BLaER1 (cell line): ENCODE measurements around the gene DQX1.

ENCODE experiments used
- H3K27ac ChIP-seq: shearing (Covaris generic); formaldehyde crosslinking; 2 replicates; pipeline ENCODE4 v1.8.1; 2022
- H3K27me3 ChIP-seq: shearing (Covaris generic); formaldehyde crosslinking; 2 replicates; pipeline ENCODE4 v1.8.1; 2022
- H3K36me3 ChIP-seq: shearing (Covaris generic); formaldehyde crosslinking; 2 replicates; pipeline ENCODE4 v1.8.1; 2022
- H3K4me1 ChIP-seq: shearing (Covaris generic); formaldehyde crosslinking; 2 replicates; pipeline ENCODE4 v1.8.1; 2022
- H3K4me2 ChIP-seq: shearing (Covaris generic); formaldehyde crosslinking; 2 replicates; pipeline ENCODE4 v1.8.1; 2022
- H3K4me3 ChIP-seq: shearing (Covaris generic); formaldehyde crosslinking; 2 replicates; pipeline ENCODE4 v1.8.1; 2022
- H3K9ac ChIP-seq: shearing (Covaris generic); formaldehyde crosslinking; 2 replicates; pipeline ENCODE4 v1.8.1; 2022
- H3K9me3 ChIP-seq: shearing (Covaris generic); formaldehyde crosslinking; 2 replicates; pipeline ENCODE4 v1.8.1; 2022
- H4K20me1 ChIP-seq: shearing (Covaris generic); formaldehyde crosslinking; 2 replicates; pipeline ENCODE4 v1.8.1; 2022
- Cebpa-rat ChIP-seq: shearing (Covaris generic); IDR thresholded peaks from 2 replicates; pipeline ENCODE4 v1.8.1; 2022

Gene DQX1

GRCh38 chr2:74533464-74533863, 7.4 kb upstream of the DQX1 start:
- H3K27me3 ChIP-seq = no peaks in the 10 kb centered on the region
- H3K36me3 ChIP-seq = peaks cover 26% of the 10 kb centered on the region
- TF ChIP-seq Cebpa-rat = no peak
- peaks cover 26% of the 10 kb centered on the region for H4K20me1 ChIP-seq
- H3K4me2 ChIP-seq = no peak overlapping the region
- H3K4me3 ChIP-seq = no peak overlapping the region
- no peak overlapping the region for H3K9ac ChIP-seq
- peaks cover 27% of the 10 kb centered on the region for H3K4me1 ChIP-seq
- H3K27ac ChIP-seq = no peak overlapping the region
- no peaks in the 10 kb centered on the region for H3K9me3 ChIP-seq

DNA sequence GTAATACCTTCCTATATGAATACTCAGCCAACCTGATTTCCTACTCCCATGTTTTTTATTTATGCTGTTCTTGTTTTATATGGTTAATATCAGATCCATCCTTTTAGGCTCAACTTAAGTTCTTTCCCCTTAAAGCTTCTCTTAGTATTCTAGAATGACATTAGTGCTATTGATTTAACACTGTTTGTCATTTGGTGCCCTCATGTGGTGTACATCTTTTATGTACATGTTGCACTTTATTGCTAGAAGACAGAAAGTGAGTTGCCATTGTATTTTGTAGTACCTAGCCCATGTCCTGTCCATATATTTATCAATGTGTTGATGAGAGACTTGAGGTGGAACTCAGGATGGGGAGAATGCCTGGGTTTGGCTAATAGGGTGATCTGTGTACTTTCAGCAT, 6.2 kb upstream of the DQX1 start:
- no peaks in the 10 kb centered on the region for H3K27me3 ChIP-seq
- H3K4me2 ChIP-seq = peak overlapping the region; percentile 98
- H3K4me3 ChIP-seq = no peak overlapping the region
- no peak overlapping the region; the same call in 1 of the 2 replicates for H3K9ac ChIP-seq
- H3K36me3 ChIP-seq = peaks cover 38% of the 10 kb centered on the region
- H4K20me1 ChIP-seq = peaks cover 32% of the 10 kb centered on the region
- H3K4me1 ChIP-seq = peaks cover 39% of the 10 kb centered on the region
- no peaks in the 10 kb centered on the region for H3K9me3 ChIP-seq
- TF ChIP-seq Cebpa-rat = no peak
- H3K27ac ChIP-seq = no peak overlapping the region

DNA sequence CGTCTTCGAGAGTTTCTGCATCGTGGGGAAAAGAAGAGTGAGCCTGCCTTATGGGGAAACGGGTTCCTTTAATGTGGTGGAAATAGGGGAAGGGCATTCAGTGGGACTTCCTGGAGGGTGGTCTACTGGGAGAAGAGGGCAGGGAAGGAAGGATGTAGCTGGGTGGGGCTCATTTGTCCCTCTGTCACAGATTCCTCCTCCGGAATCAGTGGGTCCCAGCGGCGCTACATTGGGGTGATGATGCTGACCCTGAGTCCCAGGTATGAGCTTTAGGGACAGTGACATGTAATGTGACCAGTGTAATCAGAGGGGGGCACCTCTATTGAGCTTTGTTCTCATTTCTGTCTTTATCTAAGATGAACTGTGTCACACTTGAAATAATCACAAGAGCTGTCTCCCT, 5.6 kb upstream of the DQX1 start:
- H3K36me3 ChIP-seq = peaks cover 44% of the 10 kb centered on the region
- H3K9ac ChIP-seq = peak overlapping the region; percentile 94; the same call in 1 of the 2 replicates
- H3K4me2 ChIP-seq = peak overlapping the region; percentile 98
- peaks cover 42% of the 10 kb centered on the region for H3K4me1 ChIP-seq
- no peaks in the 10 kb centered on the region for H3K27me3 ChIP-seq
- no peaks in the 10 kb centered on the region for H3K9me3 ChIP-seq
- no peak for TF ChIP-seq Cebpa-rat
- H3K4me3 ChIP-seq = peak overlapping the region; percentile 97
- peaks cover 32% of the 10 kb centered on the region for H4K20me1 ChIP-seq
- H3K27ac ChIP-seq = peak overlapping the region; percentile 1; the same call in 1 of the 2 replicates

DNA sequence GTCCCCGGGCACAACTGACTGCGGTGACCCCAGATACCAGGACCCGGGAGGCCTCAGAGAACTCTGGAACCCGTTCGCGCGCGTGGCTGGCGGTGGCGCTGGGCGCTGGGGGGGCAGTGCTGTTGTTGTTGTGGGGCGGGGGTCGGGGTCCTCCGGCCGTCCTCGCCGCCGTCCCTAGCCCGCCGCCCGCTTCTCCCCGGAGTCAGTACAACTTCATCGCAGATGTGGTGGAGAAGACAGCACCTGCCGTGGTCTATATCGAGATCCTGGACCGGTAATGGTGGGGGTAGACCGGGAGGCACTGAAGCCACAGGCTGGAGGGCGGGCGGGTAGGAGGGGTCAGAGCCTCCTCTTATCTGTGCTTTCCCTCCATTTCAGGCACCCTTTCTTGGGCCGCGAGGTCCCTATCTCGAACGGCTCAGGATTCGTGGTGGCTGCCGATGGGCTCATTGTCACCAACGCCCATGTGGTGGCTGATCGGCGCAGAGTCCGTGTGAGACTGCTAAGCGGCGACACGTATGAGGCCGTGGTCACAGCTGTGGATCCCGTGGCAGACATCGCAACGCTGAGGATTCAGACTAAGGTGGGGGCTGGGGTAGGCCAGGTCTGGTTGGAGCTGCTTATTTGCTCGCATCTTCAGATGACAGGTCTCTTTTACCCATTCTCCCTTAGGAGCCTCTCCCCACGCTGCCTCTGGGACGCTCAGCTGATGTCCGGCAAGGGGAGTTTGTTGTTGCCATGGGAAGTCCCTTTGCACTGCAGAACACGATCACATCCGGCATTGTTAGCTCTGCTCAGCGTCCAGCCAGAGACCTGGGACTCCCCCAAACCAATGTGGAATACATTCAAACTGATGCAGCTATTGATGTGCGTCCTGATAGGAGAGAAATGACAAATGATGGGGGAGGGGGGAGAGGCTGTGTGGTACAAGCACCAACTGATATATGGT, 4.5 kb upstream of the DQX1 start:
- peak overlapping the region; percentile 98 for H3K4me2 ChIP-seq
- peak overlapping the region; percentile 97 for H3K4me3 ChIP-seq
- H3K9me3 ChIP-seq = no peaks in the 10 kb centered on the region
- H3K36me3 ChIP-seq = peaks cover 55% of the 10 kb centered on the region
- H3K9ac ChIP-seq = peak overlapping the region; percentile 94
- H4K20me1 ChIP-seq = peaks cover 32% of the 10 kb centered on the region
- TF ChIP-seq Cebpa-rat = no peak
- H3K27me3 ChIP-seq = no peaks in the 10 kb centered on the region
- peak overlapping the region; percentile 96 for H3K27ac ChIP-seq
- peaks cover 42% of the 10 kb centered on the region for H3K4me1 ChIP-seq

DNA sequence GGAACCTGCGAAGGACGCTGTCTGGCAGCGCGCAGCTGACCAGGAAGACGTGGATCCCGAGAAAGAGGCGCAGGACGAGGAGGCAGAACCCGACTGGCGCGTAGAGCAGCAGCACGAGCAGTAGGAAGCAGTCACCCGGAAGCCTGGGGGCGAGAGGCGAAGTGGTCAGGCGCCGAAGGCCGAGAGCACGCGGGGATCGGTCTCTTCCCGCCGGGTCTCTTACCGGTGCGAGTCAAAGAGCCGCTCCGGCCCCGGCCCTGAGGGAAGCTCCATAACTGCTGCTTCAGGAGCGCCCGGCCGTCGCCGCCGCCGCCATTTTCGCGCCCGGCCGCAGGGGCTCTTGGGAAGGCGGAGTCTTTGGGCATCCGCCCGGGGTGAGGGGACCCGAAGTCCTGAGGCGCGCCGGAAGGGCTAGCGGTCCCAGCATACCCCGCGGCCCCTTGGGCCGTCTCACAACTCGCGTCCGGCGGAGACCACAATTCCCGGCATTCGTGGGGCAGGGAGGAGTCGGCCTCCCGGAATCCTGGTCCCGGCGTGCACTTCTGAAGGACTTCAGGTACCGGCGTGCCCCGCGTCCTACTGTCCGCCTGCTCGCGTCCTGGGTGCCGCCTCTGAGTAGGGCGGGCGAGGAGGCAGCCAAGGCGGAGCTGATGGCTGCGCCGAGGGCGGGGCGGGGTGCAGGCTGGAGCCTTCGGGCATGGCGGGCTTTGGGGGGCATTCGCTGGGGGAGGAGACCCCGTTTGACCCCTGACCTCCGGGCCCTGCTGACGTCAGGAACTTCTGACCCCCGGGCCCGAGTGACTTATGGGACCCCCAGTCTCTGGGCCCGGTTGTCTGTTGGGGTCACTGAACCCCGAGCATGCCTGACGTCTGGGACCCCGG, 3.6 kb upstream of the DQX1 start, which contains the start of the genes AUP1 and HTRA2:
TSS of gene AUP1 (minus strand) at position 350 of the 882 bp plus-strand sequence. CDS start at position 273, 77 bp downstream.
TSS of gene HTRA2 (plus strand) at position 577 of the 882 bp plus-strand sequence. CDS start at position 651, 74 bp downstream.
- Histone ChIP-seq H3K4me2 (peak within 1 kb of the TSS; percentile 98), H3K27ac (peak within 1 kb of the TSS; percentile 96), H3K27me3 (no peaks in the 10 kb centered on the region)

GRCh38 chr2:74528600-74529356, 2.7 kb upstream of the DQX1 start:
- TF ChIP-seq Cebpa-rat = no peak
- peak overlapping the region; percentile 94 for H3K9ac ChIP-seq
- H3K4me1 ChIP-seq = peaks cover 42% of the 10 kb centered on the region
- no peaks in the 10 kb centered on the region for H3K27me3 ChIP-seq
- H4K20me1 ChIP-seq = peaks cover 32% of the 10 kb centered on the region
- H3K9me3 ChIP-seq = no peaks in the 10 kb centered on the region
- peak overlapping the region; percentile 96 for H3K27ac ChIP-seq
- peaks cover 46% of the 10 kb centered on the region for H3K36me3 ChIP-seq
- peak overlapping the region; percentile 98 for H3K4me2 ChIP-seq
- peak overlapping the region; percentile 97 for H3K4me3 ChIP-seq

More for the DNA sequence above, 3.6 kb upstream of the DQX1 start, which contains the start of the genes AUP1 and HTRA2:
- Histone ChIP-seq H4K20me1 (peaks cover 32% of the 10 kb centered on the region), H3K9ac (peak within 1 kb of the TSS; percentile 94), H3K4me3 (peak within 1 kb of the TSS; percentile 97), H3K4me1 (peaks cover 42% of the 10 kb centered on the region), H3K9me3 (no peaks in the 10 kb centered on the region), H3K36me3 (peaks cover 54% of the 10 kb centered on the region)
- no peak for TF ChIP-seq Cebpa-rat

GRCh38 chr2:74527741-74528140, 1.7 kb upstream of the DQX1 start:
- Histone ChIP-seq H3K4me3 (peak overlapping the region; percentile 97), H3K27ac (no peak overlapping the region), H3K9ac (peak overlapping the region; percentile 94; the same call in 1 of the 2 replicates), H3K4me1 (peaks cover 41% of the 10 kb centered on the region), H3K9me3 (no peaks in the 10 kb centered on the region), H3K4me2 (peak overlapping the region; percentile 98), H3K27me3 (no peaks in the 10 kb centered on the region), H3K36me3 (peaks cover 36% of the 10 kb centered on the region), H4K20me1 (peaks cover 32% of the 10 kb centered on the region)
- no peak for TF ChIP-seq Cebpa-rat

- peaks cover 22% of the 10 kb centered on the region for H4K20me1 ChIP-seq
- H3K36me3 ChIP-seq = peaks cover 31% of the 10 kb centered on the region
- no peaks in the 10 kb centered on the region for H3K9me3 ChIP-seq
- no peak for TF ChIP-seq Cebpa-rat
- no peak overlapping the region for H3K27ac ChIP-seq
- H3K4me2 ChIP-seq = 0 out of 2 replicates have a peak overlapping the region, but pooled peaks have one; percentile 8
- no peaks in the 10 kb centered on the region; the same call in 1 of the 2 replicates for H3K27me3 ChIP-seq
- no peak overlapping the region for H3K9ac ChIP-seq
- H3K4me3 ChIP-seq = no peak overlapping the region
- peaks cover 31% of the 10 kb centered on the region for H3K4me1 ChIP-seq
These were observed 709 bp upstream of the DQX1 start for GRCh38 chr2:74526649-74527230.
